Adrenal gland (tissue), 5 donors: ENCODE results near the gene POTEJ.
"Not testable (repeated sequence)": the region's sequence is repeated elsewhere in the genome, so short reads cannot be mapped to it uniquely, and the experiment has no call there.

Experiments
- POLR2A ChIP-seq, 2 donors: fragments of 450-650 bp; IDR thresholded peaks; one replicate each; pipeline ENCODE4 v1.6.1; 2017; ENCODE audit warnings: antibody characterized with exemption in 2 of 2, mild to moderate bottlenecking in 2 of 2, moderate library complexity in 1 of 2
- TF ChIP-seq, protein P1 (sequence below), 6 experiments: fragments of 450-650 bp in 4 of 6; fragments of 200-600 bp in 2 of 6; sonication (generic) in 1 of 6; IDR thresholded peaks; 1 replicate in 5 of 6; 2 replicates in 1 of 6; pipeline versions ENCODE4 v1.5.1 to v1.8.0; 2016 to 2021; ENCODE audit warnings: antibody characterized with exemption in 6 of 6, mild to moderate bottlenecking in 2 of 6, moderate library complexity in 1 of 6
- donor health status: DM: no; HTN: no; CAD: no.

DNA sequence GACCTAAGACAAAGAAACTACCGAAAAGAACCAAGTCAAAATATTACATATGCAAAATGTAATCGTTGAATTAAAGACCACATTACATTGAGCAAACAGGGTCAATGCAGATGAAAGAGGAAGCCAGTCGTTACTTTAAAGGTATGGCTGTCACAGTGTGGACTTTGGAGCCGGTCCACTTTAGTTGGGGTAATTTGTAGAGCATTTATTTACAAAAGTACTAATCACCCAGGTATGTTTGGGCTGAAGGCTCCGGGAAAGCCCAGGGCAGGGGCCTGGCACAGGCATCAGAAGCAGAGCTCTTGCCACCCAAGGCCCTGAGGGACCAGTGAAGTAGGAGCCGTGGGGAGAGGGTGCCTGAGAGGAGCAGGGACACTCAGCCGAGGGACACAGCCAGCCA lies 27.7 kb upstream of the POTEJ start:
- not testable (repeated sequence) for TF ChIP-seq POLR2A (IDR thresholded peaks at IDR 0.05)
- TF ChIP-seq, protein P1, sequence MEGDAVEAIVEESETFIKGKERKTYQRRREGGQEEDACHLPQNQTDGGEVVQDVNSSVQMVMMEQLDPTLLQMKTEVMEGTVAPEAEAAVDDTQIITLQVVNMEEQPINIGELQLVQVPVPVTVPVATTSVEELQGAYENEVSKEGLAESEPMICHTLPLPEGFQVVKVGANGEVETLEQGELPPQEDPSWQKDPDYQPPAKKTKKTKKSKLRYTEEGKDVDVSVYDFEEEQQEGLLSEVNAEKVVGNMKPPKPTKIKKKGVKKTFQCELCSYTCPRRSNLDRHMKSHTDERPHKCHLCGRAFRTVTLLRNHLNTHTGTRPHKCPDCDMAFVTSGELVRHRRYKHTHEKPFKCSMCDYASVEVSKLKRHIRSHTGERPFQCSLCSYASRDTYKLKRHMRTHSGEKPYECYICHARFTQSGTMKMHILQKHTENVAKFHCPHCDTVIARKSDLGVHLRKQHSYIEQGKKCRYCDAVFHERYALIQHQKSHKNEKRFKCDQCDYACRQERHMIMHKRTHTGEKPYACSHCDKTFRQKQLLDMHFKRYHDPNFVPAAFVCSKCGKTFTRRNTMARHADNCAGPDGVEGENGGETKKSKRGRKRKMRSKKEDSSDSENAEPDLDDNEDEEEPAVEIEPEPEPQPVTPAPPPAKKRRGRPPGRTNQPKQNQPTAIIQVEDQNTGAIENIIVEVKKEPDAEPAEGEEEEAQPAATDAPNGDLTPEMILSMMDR (IDR thresholded peaks at IDR 0.05): not testable (repeated sequence)
